ENCODE results near the gene GIPC3. TPM values are rescaled to one million over a fixed set of nuclear protein-coding genes. Genes with fewer than 3 reads are reported as not detected.
"Not testable (repeated sequence)": the region's sequence is repeated elsewhere in the genome, so short reads cannot be mapped to it uniquely, and the experiment has no call there.

GIPC3 gene
- total RNA-seq, 1 experiment from 2014 or later, result 0.25 TPM

DNA sequence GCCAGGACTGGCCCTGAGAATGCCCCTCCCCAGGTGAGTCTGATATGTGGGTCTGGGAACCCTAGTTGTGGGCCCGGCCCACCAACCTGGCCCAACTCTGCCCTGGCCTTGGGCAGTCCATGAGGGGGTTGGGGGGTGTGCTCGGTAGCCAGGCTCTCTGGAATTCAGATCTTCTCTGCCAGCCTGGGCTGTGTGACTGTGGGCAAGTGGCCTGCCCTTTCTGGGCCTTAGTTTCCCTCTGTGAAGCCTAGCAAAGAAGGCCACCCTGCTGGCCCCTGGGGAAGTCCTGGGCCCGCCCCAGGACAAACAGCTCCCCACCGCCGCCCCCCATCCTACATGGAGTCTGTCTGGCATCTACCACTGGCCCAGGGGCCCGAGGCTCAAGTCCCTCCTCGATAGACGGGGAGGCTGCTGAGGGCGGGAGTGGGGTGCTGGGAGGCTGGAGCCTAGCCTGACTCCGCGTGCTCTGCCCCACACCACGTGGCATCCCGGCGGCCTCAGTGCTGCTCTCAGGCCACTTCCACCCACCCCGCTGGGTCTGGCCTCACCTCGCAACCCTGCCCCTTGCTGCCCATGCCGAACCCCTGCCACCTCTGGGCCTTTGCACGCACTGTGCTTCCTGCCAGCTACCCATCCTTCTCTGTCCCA lies 29.7 kb downstream of the GIPC3 start:
- no peak for DNase-seq (ENCODE audit: extremely low read depth, low read depth)

DNA sequence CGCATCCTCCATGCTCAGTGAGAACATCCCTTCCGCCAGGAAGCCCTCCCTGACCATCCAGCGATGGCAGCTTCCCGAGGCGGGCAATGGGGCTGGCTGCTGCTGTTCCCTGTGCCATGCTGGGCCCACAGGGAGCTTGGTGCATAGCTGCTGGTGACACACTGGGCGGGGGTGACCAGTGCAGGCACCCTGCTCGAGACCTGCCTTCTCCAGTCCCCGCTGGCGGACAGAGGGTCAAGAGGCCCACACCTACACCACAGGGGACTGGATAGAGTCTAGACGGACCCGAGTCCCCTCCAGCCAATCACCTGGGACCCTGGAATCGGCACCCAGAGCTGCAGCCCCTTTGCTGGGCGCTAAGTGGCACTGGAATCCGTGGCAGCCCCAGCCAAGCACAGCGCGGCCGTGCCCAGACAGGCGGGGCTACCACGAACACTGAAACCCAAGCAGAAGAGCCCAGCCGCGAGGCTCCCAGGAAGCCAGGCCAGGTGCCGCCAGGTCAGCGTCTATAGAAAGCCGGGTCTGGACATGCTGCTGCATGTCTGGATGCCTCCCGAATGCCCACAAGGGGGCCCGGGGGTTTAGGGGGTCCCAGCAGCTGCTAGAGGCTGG lies 30.4 kb downstream of the GIPC3 start:
- DNase-seq (ENCODE audit: extremely low read depth, low read depth), result no peak

DNA sequence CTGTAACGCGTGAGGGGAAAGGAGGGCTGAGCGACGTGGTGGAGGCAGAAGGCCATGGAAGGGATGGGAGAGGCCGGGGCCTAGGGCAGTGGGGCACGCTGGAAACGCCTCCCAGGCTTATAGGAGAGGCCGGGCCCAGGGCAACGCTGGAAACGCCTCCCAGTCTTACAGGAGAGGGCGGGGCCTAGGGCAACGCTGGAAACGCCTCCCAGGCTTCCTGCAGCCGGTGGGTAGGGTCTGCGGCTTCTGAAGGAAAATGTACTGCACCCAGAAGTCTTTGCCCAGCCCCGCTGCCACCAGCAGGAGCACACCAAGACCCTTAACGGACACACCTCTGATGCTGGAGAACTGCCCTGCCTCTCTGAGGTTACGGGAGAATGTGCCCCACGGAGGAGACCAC lies 32.2 kb downstream of the GIPC3 start:
- no peak for DNase-seq (ENCODE audit: extremely low read depth, low read depth)

DNA sequence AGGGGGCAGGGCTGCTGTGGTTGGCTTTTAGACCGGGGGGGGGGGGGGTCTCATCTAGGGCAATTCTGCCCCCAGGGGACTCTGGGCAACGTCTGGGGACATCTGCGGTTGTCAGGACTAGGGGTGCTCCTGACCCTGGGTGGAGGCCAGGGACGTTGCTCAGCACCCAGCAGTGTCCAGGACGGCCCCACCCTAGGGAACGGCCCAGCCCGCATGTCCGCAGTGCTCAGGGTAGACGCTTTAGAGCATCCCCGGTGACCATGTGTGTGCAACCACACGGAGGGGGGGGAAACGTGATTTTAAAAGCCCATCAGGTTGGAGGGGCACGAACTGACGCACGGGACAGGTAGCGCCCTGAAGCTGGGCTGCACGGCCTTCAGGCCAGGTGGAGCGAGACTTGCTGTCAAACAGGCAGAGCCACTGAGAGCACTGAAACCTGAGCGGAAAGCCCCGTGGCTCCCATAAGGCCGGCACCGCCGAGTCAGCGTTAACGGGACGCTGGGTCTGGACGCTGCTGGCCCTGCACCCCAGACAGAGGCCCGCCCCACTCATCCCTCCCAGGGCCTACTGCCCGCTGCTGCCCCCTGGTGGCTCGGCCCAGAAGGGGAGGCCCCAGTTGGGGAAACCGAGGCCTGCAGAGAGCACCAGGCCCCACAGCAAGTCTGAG lies 33.0 kb downstream of the GIPC3 start:
- no peak for DNase-seq (ENCODE audit: extremely low read depth, low read depth)

DNA sequence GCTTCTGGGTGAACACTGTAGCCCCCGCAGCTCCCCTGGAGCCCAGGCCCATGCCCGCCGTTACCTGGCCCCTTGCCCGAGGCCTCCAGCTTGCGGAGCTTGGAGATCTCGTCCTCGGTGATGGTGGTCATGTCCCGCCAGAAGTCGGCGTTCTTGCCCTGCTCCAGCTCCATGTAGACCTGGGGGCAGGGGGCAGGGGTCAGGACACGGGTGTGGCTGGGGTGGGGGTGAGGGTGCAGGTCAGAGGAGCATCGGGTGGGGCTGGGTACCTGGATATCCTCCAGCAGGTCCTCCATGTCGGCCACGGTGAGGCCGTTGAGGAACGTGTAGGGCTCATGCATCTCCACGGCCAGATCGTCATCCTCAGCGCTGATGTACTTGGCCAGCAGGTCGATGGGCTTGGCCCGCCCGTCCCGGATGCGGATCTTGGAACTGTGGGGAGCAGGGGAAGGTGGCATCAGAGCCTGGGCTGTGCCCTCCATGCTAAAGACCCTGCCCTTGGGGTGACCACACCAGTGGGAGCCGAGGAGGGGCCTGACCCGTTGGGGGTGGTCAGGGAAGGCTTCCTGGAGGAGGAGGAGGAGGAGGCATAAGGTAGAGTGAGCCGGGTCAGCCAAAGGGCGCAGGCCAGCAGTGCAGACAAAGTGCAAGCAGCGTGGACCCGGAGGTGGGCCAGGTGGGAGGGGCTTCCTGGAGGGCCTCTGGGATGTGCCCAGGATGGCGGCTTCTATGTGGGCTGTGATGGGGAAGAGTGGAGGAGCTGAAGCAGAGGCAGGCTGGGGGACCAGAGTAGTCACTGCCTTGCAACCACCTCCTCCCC lies 33.7 kb downstream of the GIPC3 start:
- no peak for DNase-seq (ENCODE audit: extremely low read depth, low read depth)

DNA sequence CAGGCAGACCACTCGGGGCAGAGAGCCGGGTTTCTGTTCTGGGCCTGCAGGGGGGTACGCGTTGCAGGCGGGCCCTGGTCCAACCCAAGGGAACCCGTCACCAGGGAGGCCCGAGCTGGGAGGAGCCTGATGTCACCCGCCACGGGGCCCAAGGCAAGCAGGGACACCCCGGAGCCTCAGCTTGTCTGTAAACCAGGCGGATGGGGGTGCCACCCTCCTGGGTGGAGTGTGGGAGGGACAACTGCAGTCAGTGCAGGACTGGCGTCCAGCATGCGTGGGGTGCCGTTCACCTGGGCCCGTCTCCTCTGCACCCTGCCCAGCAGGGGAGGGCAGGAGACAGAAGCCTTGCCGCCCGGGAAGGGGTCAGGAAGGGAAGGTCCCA lies 34.3 kb downstream of the GIPC3 start:
- DNase-seq (ENCODE audit: extremely low read depth, low read depth), result no peak

DNA sequence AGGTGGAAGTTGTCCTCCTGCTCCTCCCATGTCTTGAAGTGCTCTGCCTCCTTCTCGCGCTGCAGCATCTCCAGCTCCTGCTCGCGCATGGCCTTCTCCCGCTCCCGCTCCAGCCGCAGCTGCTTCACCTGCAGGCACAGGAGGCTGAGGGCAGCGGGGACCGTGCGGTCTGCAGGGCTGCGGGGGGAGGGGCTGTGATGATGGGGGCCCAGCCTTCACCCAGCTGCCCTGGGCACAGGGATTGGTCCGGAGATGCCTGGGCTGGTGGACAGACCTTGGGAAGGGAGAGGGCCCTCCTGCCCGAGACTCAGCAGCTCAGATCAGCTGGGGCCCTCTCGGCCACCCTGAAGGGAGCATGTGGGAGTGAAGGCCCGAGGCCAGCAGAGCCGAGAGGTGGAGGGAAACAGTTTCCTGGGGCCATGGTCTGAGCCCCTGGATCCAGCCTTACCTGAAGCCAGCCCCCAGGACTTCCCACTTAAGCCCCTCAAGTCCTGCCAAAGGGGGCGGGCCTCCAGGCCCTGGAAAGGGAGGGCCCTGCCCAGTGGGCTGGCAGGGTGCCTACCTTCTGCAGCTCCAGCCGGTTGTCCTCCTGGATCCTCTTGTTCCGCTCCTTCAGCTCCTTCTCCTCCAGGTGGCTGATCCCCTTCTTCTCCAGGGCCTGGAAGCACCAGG lies 35.0 kb downstream of the GIPC3 start:
- DNase-seq (ENCODE audit: extremely low read depth, low read depth), result no peak

DNA sequence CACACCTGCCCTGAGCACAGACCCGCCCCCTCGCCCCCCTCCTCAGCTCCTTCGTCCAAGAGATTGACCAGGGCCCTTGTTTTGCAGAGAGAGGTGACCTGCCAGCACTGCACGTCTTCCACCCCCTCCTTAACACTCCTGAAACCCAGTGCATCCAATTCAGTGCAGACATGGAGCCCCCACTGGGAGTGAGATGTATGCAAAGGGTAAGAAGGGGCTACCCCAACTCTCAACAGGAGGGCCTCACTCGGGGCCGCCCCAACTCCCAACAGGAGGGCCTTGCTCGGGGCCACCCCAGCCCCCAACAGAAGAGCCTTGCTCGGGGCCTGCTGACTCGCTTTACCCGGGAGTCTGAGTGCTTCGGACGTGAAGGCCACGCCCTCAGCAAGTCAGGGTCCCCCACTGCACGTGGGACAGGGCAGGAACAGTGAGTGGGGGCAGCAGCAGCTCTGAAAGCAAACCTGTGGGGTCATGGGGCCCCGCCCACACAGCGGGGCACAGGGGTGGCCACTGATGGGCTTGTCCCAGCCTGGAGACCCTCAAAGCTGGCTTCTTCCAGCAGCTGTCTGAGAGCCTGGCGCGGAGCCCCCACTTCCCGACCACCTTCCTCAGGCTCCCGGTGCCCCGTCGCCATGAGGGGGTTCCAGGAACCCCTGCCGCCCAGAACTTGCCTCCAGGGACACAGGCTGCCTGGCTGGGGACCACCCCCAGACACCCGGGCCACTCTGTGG lies 35.7 kb downstream of the GIPC3 start:
- DNase-seq (ENCODE audit: extremely low read depth, low read depth), result no peak

DNA sequence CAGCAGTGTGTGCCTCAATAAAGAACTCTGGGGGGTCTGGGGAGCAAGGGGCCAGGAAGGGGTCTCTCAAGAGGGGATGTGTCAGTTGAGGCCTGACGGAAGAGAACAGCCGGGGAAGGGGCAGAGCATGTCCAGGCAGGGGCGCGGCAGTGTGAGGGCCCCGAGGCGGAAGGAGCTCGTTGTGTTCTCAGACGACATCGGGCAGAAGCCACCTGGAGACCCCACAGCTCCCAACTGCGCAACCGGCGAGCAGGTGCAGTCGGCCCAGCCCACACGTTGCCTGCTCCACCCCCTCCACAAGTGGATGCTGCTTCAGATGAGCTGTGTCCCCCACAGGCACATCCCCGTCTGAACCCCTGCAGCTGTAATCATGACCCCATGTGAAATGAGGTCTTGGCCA lies 36.4 kb downstream of the GIPC3 start:
- no peak for DNase-seq (ENCODE audit: extremely low read depth, low read depth)

DNA sequence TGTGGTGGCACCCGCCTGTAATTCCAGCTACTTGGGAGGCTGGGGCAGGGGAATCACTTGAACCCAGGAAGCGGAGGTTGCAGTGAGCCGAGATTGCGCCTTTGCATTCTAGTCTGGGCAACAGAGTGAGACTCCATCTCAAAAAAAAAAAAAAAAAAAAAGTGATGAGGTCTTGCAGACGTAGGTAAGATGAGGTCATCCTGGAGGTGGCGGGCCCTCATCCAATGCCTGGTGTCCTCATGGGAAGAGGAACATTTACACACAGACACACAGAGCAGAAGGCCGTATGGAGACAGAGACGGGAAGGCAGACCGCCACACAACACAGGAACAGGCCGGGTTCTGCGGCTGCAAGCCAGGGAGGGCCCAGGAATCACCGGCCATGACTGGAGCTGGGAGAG lies 36.9 kb downstream of the GIPC3 start:
- no peak for DNase-seq (ENCODE audit: extremely low read depth, low read depth)

DNA sequence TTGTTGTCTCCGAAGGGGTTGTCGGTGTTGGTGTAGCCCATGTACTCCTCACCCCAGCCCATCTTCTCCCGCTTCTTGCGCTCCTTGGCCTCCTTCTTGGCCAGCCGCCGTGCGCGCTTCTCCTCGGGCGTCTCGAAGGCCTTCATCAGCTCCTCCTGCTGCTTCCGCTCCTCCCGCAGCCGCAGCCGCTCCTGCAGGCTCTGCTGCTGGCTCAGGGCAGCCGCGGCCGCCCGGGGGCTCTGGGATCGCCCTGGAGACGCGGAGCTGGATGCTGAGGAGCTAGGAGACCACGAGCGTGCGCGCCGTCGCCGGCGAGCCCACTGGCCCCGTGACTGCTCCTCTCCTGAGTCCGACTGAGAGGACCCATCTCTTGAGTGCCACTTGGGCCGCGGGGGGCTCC lies 38.4 kb downstream of the GIPC3 start:
- DNase-seq (ENCODE audit: extremely low read depth, low read depth), result no peak

DNA sequence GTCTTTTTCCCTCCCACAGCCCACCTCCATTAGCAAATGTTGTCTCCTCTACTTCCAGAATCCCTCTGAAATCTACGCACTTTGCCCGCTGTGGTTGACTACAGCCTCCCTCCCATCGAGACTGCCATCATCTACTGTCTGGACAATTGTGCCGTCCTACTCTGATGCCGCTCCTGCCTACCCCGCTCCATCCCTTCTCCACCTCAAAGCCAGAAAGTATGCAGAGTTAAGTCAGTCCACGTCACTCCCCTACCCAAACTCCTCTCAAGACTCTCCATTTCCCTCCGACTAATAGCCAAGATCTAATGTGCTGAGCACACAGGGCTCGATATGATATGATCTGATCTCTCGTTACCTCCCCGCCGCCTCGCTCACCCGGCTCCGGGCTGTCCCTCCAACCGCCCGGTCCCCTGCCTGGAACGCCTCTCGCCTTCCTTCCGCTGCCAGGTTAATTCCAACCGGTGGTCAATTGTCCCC lies 40.8 kb downstream of the GIPC3 start:
- no peak for DNase-seq (ENCODE audit: extremely low read depth, low read depth)

DNA sequence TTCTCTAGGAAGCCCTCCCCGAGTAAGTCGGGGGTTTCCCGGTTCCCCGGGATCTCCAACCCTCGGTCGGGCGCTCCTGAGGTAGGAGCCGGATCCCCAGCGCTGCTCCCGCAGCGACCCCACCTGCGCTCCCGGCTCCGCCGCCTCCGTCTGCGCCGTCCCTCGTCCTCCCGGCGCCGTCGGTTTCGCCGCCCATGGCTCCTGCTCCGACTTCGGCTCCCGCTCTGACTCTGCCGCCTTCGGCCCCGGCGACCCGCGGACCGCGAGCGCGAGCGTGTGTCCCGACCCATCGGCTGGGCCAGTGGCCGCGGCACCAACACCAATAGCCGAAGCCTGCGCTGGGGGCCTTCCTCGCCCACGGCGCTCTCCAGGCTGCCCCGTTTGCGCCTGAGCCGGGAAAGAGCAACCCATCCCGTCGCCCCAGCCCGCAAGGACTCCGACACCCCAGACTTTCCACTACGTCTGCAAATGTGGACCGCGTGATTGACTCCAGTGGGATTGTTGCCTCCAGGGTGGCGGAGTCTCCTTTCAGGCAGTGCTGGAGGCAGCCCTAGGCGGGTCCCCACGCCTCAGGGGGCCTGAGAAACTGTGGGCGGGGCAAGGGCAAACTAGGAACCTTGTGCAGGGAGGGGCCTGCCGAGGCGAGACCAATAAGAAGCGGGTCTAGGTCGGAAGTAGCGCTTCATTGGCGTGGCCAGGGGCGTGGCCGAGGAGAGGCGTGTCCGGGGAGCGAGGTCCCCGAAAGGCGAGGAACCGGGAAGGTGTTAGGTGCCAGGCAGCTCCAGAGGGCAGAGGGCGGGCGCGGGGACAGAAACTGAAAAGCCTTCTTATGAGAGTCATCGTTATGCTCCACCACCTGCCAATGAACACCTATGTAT lies 41.4 kb downstream of the GIPC3 start, which contains the start of gene CACTIN:
Gene CACTIN, minus strand, starts transcription at position 318 of the 878 bp plus-strand sequence. Its CDS starts 28 bp downstream, at position 290.
- peak; percentile 97 for DNase-seq (ENCODE audit: extremely low read depth, low read depth)

DNA sequence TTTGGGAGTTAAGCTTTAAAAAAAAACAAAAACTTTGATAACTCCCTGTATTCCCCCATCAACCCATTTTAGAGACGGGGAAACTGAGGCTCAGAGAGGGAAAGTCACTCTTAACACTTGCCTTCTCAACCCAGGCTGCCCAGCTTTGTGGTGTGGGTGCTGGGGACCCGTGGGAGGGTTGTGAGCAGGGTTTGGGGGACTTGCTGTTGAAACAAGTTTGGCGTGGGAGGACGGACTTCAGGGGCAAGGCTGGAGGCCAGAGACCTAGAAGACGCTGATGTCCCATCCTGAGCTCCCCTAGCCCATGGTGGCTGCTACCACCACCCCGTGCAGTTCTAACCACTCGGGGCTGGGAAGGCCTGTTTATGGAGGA lies 42.1 kb downstream of the GIPC3 start:
- no peak for DNase-seq (ENCODE audit: extremely low read depth, low read depth)

DNA sequence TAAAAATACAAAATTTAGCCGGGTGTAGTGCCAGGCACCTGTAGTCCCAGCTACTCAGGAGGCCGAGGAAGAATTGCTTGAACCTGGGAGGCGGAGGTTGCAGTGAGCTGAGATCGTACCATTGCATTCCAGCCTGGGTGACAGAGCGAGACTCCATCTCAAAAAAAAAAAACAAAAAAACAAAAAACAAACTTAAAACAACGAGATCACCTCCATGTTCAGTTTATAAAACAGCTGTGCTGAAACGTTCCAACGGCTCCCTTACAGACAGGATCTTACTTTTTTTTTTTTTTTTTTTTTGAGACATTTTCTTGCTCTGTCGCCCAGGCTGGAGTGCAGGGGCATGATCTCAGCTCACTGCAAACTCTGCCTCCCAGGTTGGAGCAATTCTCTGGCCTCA lies 43.5 kb downstream of the GIPC3 start:
- DNase-seq (ENCODE audit: extremely low read depth, low read depth), result not testable (repeated sequence)

DNA sequence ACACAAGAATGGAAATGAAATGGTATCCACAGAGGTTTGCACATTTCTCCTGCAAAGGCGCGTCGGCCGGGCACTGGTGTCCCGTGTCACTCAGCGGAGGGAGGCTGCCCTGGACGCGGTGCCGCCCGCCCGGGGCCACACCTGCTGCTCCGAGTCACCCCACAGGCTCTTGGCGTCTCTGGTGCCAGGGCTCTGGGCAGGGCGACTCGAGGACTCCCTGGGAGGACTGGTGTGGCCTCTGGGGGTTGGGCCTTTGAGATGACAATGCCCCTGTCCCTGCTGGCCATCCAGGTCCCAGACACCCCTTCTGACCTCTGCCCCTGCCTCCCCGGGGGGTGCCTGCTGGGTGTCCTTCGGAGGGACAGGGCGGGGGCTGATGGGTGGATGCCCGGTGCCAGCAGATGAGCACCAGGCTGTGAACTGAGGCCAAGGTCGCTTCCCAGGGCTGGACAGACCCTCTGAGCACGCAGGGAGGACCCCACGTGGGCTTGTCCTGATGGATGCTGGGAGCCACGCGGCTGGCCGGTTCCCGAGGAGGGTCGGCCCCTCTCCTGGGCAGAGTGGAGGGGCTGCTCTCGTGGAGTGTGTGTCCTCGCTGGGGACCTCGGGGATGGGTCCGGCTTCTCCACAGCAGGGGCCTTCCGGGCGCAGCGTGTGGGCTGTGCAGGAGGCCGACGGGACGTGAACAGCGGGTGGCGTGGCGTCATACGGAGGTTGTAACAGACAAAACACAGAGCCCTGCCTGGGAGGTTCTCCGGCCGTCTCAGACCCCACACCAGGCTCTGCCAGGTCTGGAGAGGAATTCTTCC lies 46.0 kb downstream of the GIPC3 start:
- no peak for DNase-seq (ENCODE audit: extremely low read depth, low read depth)

DNA sequence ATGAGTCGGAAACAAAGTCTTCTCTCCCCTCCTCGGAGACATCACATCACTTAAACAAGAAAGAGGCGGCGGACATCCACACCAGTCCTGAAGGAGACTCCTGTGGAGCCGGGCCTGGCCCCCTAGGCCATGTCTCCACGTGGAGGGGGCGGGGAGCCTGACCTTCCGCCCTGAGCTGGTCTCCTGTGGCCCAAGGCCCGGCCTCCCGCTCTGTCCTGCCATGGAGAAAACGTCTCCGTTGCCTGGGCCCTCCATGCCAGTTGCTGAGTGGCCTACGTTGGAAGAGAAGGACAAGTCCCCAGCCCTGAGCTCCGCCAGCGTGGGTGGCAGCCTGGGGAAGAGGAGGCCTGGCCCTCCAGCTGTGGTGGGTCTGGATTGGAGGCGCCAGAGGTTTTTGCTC lies 46.8 kb downstream of the GIPC3 start:
- no peak for DNase-seq (ENCODE audit: extremely low read depth, low read depth)

Data from NCI-H460 (cell line).